HG03342 (cell line): ENCODE results near the gene DYDC1.
A peak's percentile ranks its signal among the peaks of the same experiment; 100 is the strongest.
"Not testable (repeated sequence)": the region's sequence is repeated elsewhere in the genome, so short reads cannot be mapped to it uniquely, and the experiment has no call there.

Experiments
- ATAC-seq: cut with Tn5 transposase; IDR thresholded peaks from one replicate; pipeline ENCODE4 v1.9.1; 2021; ENCODE audit warnings: mild to moderate bottlenecking, moderate library complexity; ENCODE audit not compliant: unreplicated experiment

The DYDC1 gene

GRCh38 chr10:80356563-80356988, at the start of gene DYDC1, which contains the start of gene DYDC2:
DYDC1 (minus strand) TSS chr10:80356755; CDS start chr10:80352601, 4,154 bp downstream.
DYDC2 (plus strand) TSS chr10:80356781; CDS start chr10:80362444, 5,663 bp downstream.
- ATAC-seq = peak; percentile 77

- ATAC-seq = no peak
Measured at GRCh38 chr10:80406204-80406603, 49.6 kb upstream of the DYDC1 start.

GRCh38 chr10:80405626-80406025, 49.1 kb upstream of the DYDC1 start:
- no peak for ATAC-seq

GRCh38 chr10:80405035-80405434, 48.5 kb upstream of the DYDC1 start:
- no peak for ATAC-seq

GRCh38 chr10:80400136-80400804, 43.7 kb upstream of the DYDC1 start:
- no peak for ATAC-seq

GRCh38 chr10:80397014-80397413, 40.5 kb upstream of the DYDC1 start:
- no peak for ATAC-seq

GRCh38 chr10:80394358-80394916, 37.9 kb upstream of the DYDC1 start:
- ATAC-seq = no peak

- ATAC-seq = no peak
Measured at GRCh38 chr10:80392250-80392649, 35.7 kb upstream of the DYDC1 start.

- ATAC-seq = no peak
Measured at GRCh38 chr10:80390740-80391139, 34.2 kb upstream of the DYDC1 start.

GRCh38 chr10:80382989-80383388, 26.4 kb upstream of the DYDC1 start:
- ATAC-seq = peak; percentile 74

GRCh38 chr10:80380185-80380584, 23.6 kb upstream of the DYDC1 start:
- ATAC-seq = no peak

- no peak for ATAC-seq
Measured at GRCh38 chr10:80379701-80380100, 23.1 kb upstream of the DYDC1 start.

GRCh38 chr10:80373502-80373901, 16.9 kb upstream of the DYDC1 start:
- ATAC-seq = no peak

GRCh38 chr10:80372675-80373074, 16.1 kb upstream of the DYDC1 start:
- ATAC-seq = no peak

- no peak for ATAC-seq
Measured at GRCh38 chr10:80371467-80371866, 14.9 kb upstream of the DYDC1 start.

GRCh38 chr10:80365510-80365909, 9.0 kb upstream of the DYDC1 start:
- ATAC-seq = no peak

GRCh38 chr10:80359644-80360043, 3.1 kb upstream of the DYDC1 start:
- ATAC-seq = no peak

- not testable (repeated sequence) for ATAC-seq
Measured at GRCh38 chr10:80358925-80359324, 2.4 kb upstream of the DYDC1 start.

GRCh38 chr10:80357851-80358125, 1.2 kb upstream of the DYDC1 start:
- ATAC-seq = no peak

GRCh38 chr10:80356989-80357850, 665 bp upstream of the DYDC1 start:
- ATAC-seq = no peak

GRCh38 chr10:80351220-80351619, 5.3 kb downstream of the DYDC1 start:
- no peak for ATAC-seq

- no peak for ATAC-seq
Measured at GRCh38 chr10:80350251-80350650, 6.3 kb downstream of the DYDC1 start.
